ENCODE results near the gene GRIK2. TPM values are rescaled to one million over a fixed set of nuclear protein-coding genes. Genes with fewer than 3 reads are reported as not detected.

The GRIK2 gene
- total and polyA plus RNA-seq, 11 donors = 0.33 to 7.0 (median 3.9) TPM

DNA sequence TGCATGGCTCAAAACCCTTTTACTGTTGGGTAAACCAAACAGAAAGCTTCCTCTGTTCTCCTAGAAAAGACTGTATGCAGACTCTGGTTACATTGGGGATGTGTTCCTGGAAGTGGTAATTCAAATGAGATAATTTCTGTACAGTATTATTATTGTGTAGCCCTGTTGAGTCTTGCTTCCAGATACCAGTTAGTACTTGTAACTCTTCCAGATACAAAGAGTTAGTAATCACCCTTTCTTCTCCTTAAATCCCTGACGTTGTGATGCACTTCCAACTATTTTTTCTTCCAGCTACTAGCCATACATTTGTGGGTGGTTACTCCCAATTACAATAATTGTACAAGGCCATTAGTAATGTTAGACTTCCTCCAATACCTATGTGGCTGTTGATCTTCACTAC lies 42.3 kb upstream of the GRIK2 start:
- Histone ChIP-seq H3K27ac (no peak overlapping the region), H3K4me1 (no peaks in the 10 kb centered on the region), H3K9me3 (no peaks in the 10 kb centered on the region), H3K36me3 (no peaks in the 10 kb centered on the region), H3K4me3 (no peak overlapping the region), H3K27me3 (no peaks in the 10 kb centered on the region)
- no peak for ATAC-seq
- no peak for TF ChIP-seq POLR2A (IDR thresholded peaks at IDR 0.05)
- TF ChIP-seq CTCF (IDR thresholded peaks at IDR 0.05) = no peak
- intact Hi-C loops (cut with DNase I) = no loop called here
- DNase-seq = no peak
- WGBS, 4 donors = 67 to 79% (median 75%) methylated on average over 1 of the region's 1 CpG

DNA sequence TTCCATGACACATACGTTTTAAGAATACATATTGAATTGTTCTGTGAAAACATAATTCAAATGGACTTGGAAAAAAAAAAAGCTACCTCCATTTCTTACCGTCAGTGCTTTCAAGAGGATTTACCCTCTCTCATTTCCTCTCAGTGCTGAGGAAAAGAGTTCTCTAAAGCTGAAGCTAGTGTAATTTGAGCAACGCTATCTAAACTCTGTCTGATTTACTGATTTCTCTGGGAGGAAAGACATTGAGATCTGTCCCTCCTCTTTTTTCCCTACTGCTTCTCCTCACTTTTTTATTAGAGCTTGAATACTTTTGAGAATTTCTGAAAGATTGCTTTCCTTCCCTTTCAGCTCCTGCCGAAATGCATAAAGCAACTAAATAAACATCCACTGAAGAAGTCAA lies 41.2 kb upstream of the GRIK2 start:
- ATAC-seq = no peak
- intact Hi-C loops (cut with DNase I) = no loop called here

GRCh38 chr6:101365181-101365580 lies 28.3 kb upstream of the GRIK2 start:
- H3K27me3 ChIP-seq = no peaks in the 10 kb centered on the region
- no peak overlapping the region for H3K27ac ChIP-seq
- DNase-seq = no peak
- no peak for ATAC-seq
- 70 to 77% (median 76%) methylated on average over 4 of the region's 4 CpGs for WGBS, 4 donors
- H3K4me1 ChIP-seq = no peaks in the 10 kb centered on the region
- no peak for TF ChIP-seq CTCF (IDR thresholded peaks at IDR 0.05)
- no peak for TF ChIP-seq POLR2A (IDR thresholded peaks at IDR 0.05)
- H3K36me3 ChIP-seq = no peaks in the 10 kb centered on the region
- H3K4me3 ChIP-seq = no peak overlapping the region
- H3K9me3 ChIP-seq = no peaks in the 10 kb centered on the region
- intact Hi-C loops (cut with DNase I) = no loop called here

More for the DNA sequence above, 41.2 kb upstream of the GRIK2 start:
- Histone ChIP-seq H3K27ac (no peak overlapping the region), H3K36me3 (no peaks in the 10 kb centered on the region), H3K9me3 (no peaks in the 10 kb centered on the region), H3K4me1 (no peaks in the 10 kb centered on the region), H3K4me3 (no peak overlapping the region), H3K27me3 (no peaks in the 10 kb centered on the region)
- no peak for DNase-seq
- WGBS, 4 donors = 52 to 58% (median 54%) methylated on average over 4 of the region's 4 CpGs
- no peak for TF ChIP-seq CTCF (IDR thresholded peaks at IDR 0.05)
- no peak for TF ChIP-seq POLR2A (IDR thresholded peaks at IDR 0.05)

DNA sequence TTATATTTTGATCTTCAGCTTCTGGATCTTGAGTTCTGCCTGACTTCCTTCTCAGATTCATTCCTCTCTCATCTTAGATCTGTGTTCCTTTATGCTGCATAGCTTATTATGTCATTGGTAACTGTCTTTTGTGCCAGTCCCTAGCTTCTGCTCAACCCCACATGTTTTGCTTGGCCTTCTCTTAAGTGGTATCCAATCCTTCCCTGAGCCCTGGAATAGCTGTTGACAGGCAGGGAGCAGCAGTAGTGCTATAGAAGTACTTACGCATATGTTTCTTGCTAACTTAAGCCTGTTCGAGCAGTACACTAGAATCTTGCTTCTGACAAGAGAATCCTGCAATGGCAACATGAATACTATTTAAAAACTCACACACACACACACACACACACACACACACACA lies 13.6 kb upstream of the GRIK2 start:
- TF ChIP-seq POLR2A (IDR thresholded peaks at IDR 0.05) = no peak
- no peak for TF ChIP-seq CTCF (IDR thresholded peaks at IDR 0.05)
- WGBS, 4 donors = 46 to 78% (median 63%) methylated on average over 2 of the region's 2 CpGs
- H3K36me3 ChIP-seq = no peaks in the 10 kb centered on the region
- H3K9me3 ChIP-seq = no peaks in the 10 kb centered on the region
- H3K27ac ChIP-seq = no peak overlapping the region
- no peaks in the 10 kb centered on the region for H3K27me3 ChIP-seq
- H3K4me3 ChIP-seq = no peak overlapping the region
- intact Hi-C loops (cut with DNase I) = no loop called here
- DNase-seq (no peak), ATAC-seq (no peak)
- H3K4me1 ChIP-seq = no peaks in the 10 kb centered on the region

Measured in heart left ventricle (tissue), 16 donors.